SK-N-SH (cell line): Measurements from ENCODE around the gene TPP2.

Experiments used
- GABPA ChIP-seq: IDR thresholded peaks from 2 replicates; pipeline ENCODE4 v1.4.0; 2012; ENCODE audit warnings: low read depth, mild to moderate bottlenecking
- GATA2 ChIP-seq: sonication (generic); formaldehyde crosslinking; IDR thresholded peaks from 2 replicates; pipeline ENCODE4 v1.5.0; 2020; ENCODE audit warnings: mild to moderate bottlenecking, missing genetic modification reagents
- NFIC ChIP-seq: IDR thresholded peaks from 2 replicates; pipeline ENCODE4 v1.4.0; 2012; ENCODE audit warnings: borderline replicate concordance
- POLR2AphosphoS5 ChIP-seq: IDR thresholded peaks from 2 replicates; pipeline ENCODE4 v1.6.1; 2012; ENCODE audit warnings: low read depth, low read length
- TF ChIP-seq, protein P1 (sequence below): fragments of 200-600 bp; sonication (generic); IDR thresholded peaks from 2 replicates; pipeline ENCODE4 v1.6.1; 2017; ENCODE audit warnings: antibody characterized with exemption, mild to moderate bottlenecking, moderate library complexity
- TF ChIP-seq, protein P2 (sequence below): IDR thresholded peaks from 2 replicates; pipeline ENCODE4 v1.6.1; 2012; ENCODE audit warnings: mild to moderate bottlenecking, low read depth, low read length, moderate library complexity
- TF ChIP-seq, protein P3 (sequence below): fragments of 150-350 bp; IDR thresholded peaks from 2 replicates; pipeline ENCODE4 v1.6.1; 2017; ENCODE audit warnings: antibody characterized with exemption, low read length, low read depth, borderline replicate concordance

DNA sequence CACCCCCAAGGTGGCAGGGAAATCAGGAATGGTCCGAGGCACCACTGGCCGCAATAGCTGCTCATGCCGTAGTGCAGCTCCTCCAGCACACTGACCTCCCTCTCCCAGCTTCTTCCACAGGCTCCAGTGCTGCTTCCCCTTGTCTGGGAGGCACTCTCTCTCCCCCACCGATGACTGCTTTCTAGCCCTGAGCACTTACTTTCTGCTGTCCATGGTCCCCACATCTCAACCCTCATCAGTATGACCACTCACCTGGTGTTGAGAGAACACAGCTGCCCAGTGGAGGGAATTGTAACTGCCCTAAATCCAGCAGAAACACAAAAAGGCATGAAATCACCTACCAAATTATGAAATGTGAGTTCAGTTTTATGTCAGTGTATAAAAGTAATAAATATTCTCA lies 28.9 kb upstream of the TPP2 start:
- TF ChIP-seq GATA2 (CRISPR knock-in tag) (no peak), POLR2AphosphoS5 (no peak), GABPA (no peak), NFIC (no peak)
- TF ChIP-seq, protein P1, sequence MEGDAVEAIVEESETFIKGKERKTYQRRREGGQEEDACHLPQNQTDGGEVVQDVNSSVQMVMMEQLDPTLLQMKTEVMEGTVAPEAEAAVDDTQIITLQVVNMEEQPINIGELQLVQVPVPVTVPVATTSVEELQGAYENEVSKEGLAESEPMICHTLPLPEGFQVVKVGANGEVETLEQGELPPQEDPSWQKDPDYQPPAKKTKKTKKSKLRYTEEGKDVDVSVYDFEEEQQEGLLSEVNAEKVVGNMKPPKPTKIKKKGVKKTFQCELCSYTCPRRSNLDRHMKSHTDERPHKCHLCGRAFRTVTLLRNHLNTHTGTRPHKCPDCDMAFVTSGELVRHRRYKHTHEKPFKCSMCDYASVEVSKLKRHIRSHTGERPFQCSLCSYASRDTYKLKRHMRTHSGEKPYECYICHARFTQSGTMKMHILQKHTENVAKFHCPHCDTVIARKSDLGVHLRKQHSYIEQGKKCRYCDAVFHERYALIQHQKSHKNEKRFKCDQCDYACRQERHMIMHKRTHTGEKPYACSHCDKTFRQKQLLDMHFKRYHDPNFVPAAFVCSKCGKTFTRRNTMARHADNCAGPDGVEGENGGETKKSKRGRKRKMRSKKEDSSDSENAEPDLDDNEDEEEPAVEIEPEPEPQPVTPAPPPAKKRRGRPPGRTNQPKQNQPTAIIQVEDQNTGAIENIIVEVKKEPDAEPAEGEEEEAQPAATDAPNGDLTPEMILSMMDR = no peak
- TF ChIP-seq, protein P2, sequence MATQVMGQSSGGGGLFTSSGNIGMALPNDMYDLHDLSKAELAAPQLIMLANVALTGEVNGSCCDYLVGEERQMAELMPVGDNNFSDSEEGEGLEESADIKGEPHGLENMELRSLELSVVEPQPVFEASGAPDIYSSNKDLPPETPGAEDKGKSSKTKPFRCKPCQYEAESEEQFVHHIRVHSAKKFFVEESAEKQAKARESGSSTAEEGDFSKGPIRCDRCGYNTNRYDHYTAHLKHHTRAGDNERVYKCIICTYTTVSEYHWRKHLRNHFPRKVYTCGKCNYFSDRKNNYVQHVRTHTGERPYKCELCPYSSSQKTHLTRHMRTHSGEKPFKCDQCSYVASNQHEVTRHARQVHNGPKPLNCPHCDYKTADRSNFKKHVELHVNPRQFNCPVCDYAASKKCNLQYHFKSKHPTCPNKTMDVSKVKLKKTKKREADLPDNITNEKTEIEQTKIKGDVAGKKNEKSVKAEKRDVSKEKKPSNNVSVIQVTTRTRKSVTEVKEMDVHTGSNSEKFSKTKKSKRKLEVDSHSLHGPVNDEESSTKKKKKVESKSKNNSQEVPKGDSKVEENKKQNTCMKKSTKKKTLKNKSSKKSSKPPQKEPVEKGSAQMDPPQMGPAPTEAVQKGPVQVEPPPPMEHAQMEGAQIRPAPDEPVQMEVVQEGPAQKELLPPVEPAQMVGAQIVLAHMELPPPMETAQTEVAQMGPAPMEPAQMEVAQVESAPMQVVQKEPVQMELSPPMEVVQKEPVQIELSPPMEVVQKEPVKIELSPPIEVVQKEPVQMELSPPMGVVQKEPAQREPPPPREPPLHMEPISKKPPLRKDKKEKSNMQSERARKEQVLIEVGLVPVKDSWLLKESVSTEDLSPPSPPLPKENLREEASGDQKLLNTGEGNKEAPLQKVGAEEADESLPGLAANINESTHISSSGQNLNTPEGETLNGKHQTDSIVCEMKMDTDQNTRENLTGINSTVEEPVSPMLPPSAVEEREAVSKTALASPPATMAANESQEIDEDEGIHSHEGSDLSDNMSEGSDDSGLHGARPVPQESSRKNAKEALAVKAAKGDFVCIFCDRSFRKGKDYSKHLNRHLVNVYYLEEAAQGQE = peak; percentile 81
- TF ChIP-seq, protein P3, sequence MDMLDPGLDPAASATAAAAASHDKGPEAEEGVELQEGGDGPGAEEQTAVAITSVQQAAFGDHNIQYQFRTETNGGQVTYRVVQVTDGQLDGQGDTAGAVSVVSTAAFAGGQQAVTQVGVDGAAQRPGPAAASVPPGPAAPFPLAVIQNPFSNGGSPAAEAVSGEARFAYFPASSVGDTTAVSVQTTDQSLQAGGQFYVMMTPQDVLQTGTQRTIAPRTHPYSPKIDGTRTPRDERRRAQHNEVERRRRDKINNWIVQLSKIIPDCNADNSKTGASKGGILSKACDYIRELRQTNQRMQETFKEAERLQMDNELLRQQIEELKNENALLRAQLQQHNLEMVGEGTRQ = no peak
